H1 (cell line): ENCODE data around the gene RBM47. TPM values are rescaled to one million over a fixed set of nuclear protein-coding genes. Genes with fewer than 3 reads are reported as not detected.

Experiments
- CTCF ChIA-PET: fragments of 300-600 bp; sonication (Branson Sonifier 250); formaldehyde crosslinking; loops from one replicate; lab custom pipeline; 2021; ENCODE audit not compliant: partially characterized antibody; lab: Charles Lee
- POLR2A ChIA-PET: fragments of 300-600 bp; sonication (Branson Sonifier 250); formaldehyde crosslinking; loops from one replicate; lab custom pipeline; 2021; ENCODE audit warnings: inconsistent platforms; ENCODE audit not compliant: partially characterized antibody; lab: Charles Lee
- DNase-seq, 2 experiments: peaks; one replicate each; pipeline versions ENCODE4 v3.0.0 to v3.0.0-alpha.2; 2010 to 2022; ENCODE audit warnings: low spot score in 2 of 2, low read depth in 1 of 2, mixed read lengths in 1 of 2
- FAIRE-seq: peaks from 2 replicates; lab custom pipeline; 2011; peaks lifted over from hg19 to GRCh38; lab: Jason Lieb, UNC
- H2AFZ ChIP-seq: 2 replicates; pipeline ENCODE4 v1.8.1; 2012; ENCODE audit warnings: low read length, inconsistent platforms
- H2AK5ac ChIP-seq: 2 replicates; pipeline ENCODE4 v1.6.1; 2013; ENCODE audit warnings: low read depth, low read length
- H2BK120ac ChIP-seq: replicated peaks from 2 replicates; pipeline ENCODE3; 2013; ENCODE audit warnings: low read depth, low read length, inconsistent platforms
- H2BK12ac ChIP-seq: 2 replicates; pipeline ENCODE4 v1.6.1; 2013; ENCODE audit warnings: low read depth, low read length
- H2BK15ac ChIP-seq: 2 replicates; pipeline ENCODE4 v1.6.1; 2013; ENCODE audit warnings: low read length
- H2BK20ac ChIP-seq: 2 replicates; pipeline ENCODE4 v1.6.1; 2013; ENCODE audit warnings: low read length
- H2BK5ac ChIP-seq: 2 replicates; pipeline ENCODE4 v1.6.1; 2013; ENCODE audit warnings: low read depth, low read length
- H3K14ac ChIP-seq: 2 replicates; pipeline ENCODE4 v1.6.1; 2013; ENCODE audit warnings: inconsistent platforms; ENCODE audit not compliant: insufficient read length
- H3K18ac ChIP-seq: 2 replicates; pipeline ENCODE4 v1.6.1; 2013; ENCODE audit warnings: low read length; ENCODE audit errors: extremely low read depth
- H3K23ac ChIP-seq: 2 replicates; pipeline ENCODE4 v1.6.1; 2013; ENCODE audit warnings: inconsistent platforms; ENCODE audit not compliant: insufficient read length
- H3K23me2 ChIP-seq: 2 replicates; pipeline ENCODE4 v1.6.1; 2013; ENCODE audit warnings: low read depth, low read length
- H3K27ac ChIP-seq: 2 replicates; pipeline ENCODE4 v1.6.1; 2011; ENCODE audit warnings: low read depth, low read length, inconsistent platforms
- H3K27me3 ChIP-seq, 4 experiments: replicated peaks in 1 of 4; 1 replicate in 1 of 4; 2 replicates in 3 of 4; pipeline versions ENCODE4 v1.6.1 to v1.8.1; 2011 to 2013; ENCODE audit warnings: low read length in 3 of 4, mild to moderate bottlenecking in 3 of 4, inconsistent platforms in 2 of 4, mixed read lengths in 2 of 4, moderate library complexity in 1 of 4; ENCODE audit not compliant: control insufficient read depth in 3 of 4, insufficient read depth in 3 of 4; ENCODE audit errors: extremely low read depth in 1 of 4
- H3K36me3 ChIP-seq, 4 experiments: 2 replicates each; pipeline versions ENCODE4 v1.6.1 to v1.8.1; 2011 to 2013; ENCODE audit warnings: mild to moderate bottlenecking in 4 of 4, low read length in 3 of 4, moderate library complexity in 2 of 4, control low read depth in 1 of 4, inconsistent platforms in 1 of 4; ENCODE audit not compliant: insufficient read depth in 4 of 4, control insufficient read depth in 2 of 4
- H3K4ac ChIP-seq: replicated peaks from 2 replicates; pipeline ENCODE3; 2013; ENCODE audit warnings: low read length, low read depth, mixed read lengths, inconsistent platforms; ENCODE audit not compliant: insufficient read length
- H3K4me1 ChIP-seq, 4 experiments: replicated peaks in 1 of 4; 1 replicate in 1 of 4; 2 replicates in 3 of 4; pipeline versions ENCODE4 v1.6.1 to v1.8.1; 2011 to 2013; ENCODE audit warnings: low read length in 3 of 4, inconsistent platforms in 2 of 4, mixed read lengths in 1 of 4; ENCODE audit not compliant: insufficient read depth in 4 of 4, control insufficient read depth in 3 of 4
- H3K4me2 ChIP-seq, 2 experiments: 2 replicates each; pipeline versions ENCODE4 v1.6.1 to v1.8.1; 2011 to 2013; ENCODE audit warnings: low read depth in 2 of 2, low read length in 2 of 2, control low read depth in 1 of 2, inconsistent platforms in 1 of 2, mild to moderate bottlenecking in 1 of 2; ENCODE audit not compliant: insufficient read depth in 1 of 2
- H3K4me3 ChIP-seq, 4 experiments: fragments of 200-600, 300-600 bp in 1 of 4; sonication (generic), shearing (Covaris generic), sonication (Bioruptor Twin) in 1 of 4; 2 replicates each; pipeline versions ENCODE4 v1.5.1 to v1.8.1; 2011 to 2016; ENCODE audit warnings: low read length in 4 of 4, low read depth in 3 of 4, control low read depth in 2 of 4, inconsistent platforms in 2 of 4, mild to moderate bottlenecking in 2 of 4, mixed read lengths in 1 of 4, moderate library complexity in 1 of 4; ENCODE audit not compliant: insufficient read depth in 2 of 4; ENCODE audit errors: extremely low read depth in 1 of 4
- H3K56ac ChIP-seq: replicated peaks from 2 replicates; pipeline ENCODE3; 2013; ENCODE audit warnings: low read depth, mild to moderate bottlenecking, mixed read lengths, low read length, inconsistent platforms; ENCODE audit not compliant: insufficient read length
- H3K79me1 ChIP-seq: 2 replicates; pipeline ENCODE4 v1.6.1; 2013; ENCODE audit warnings: low read depth, low read length, control low read depth
- H3K79me2 ChIP-seq, 2 experiments: 2 replicates each; pipeline versions ENCODE4 v1.6.1 to v1.8.1; 2012 to 2013; ENCODE audit warnings: low read length in 2 of 2, mild to moderate bottlenecking in 2 of 2, inconsistent platforms in 1 of 2; ENCODE audit not compliant: insufficient read depth in 2 of 2, control insufficient read depth in 1 of 2
- H3K9ac ChIP-seq, 4 experiments: replicated peaks in 1 of 4; 1 replicate in 1 of 4; 2 replicates in 3 of 4; pipeline versions ENCODE4 v1.6.1 to v1.8.1; 2011 to 2013; ENCODE audit warnings: low read depth in 3 of 4, low read length in 3 of 4, control low read depth in 2 of 4, mild to moderate bottlenecking in 2 of 4, moderate library complexity in 2 of 4, inconsistent platforms in 1 of 4; ENCODE audit errors: extremely low read depth in 1 of 4
- H3K9me3 ChIP-seq, 2 experiments: 2 replicates each; pipeline versions ENCODE4 v1.6.1 to v1.8.1; 2012 to 2013; ENCODE audit warnings: mild to moderate bottlenecking in 2 of 2, moderate library complexity in 2 of 2, control low read depth in 1 of 2, inconsistent platforms in 1 of 2, low read depth in 1 of 2, low read length in 1 of 2, mixed read lengths in 1 of 2; ENCODE audit not compliant: insufficient read depth in 2 of 2
- H4K20me1 ChIP-seq, 2 experiments: replicated peaks in 1 of 2; 2 replicates each; pipeline versions ENCODE3 to v1.8.1; 2011 to 2013; ENCODE audit warnings: inconsistent platforms in 2 of 2, low read length in 2 of 2, mild to moderate bottlenecking in 1 of 2; ENCODE audit not compliant: insufficient read depth in 2 of 2, control insufficient read depth in 1 of 2
- H4K5ac ChIP-seq: 2 replicates; pipeline ENCODE4 v1.6.1; 2013; ENCODE audit warnings: low read length, low read depth, mixed read lengths, inconsistent platforms; ENCODE audit not compliant: insufficient read length
- H4K8ac ChIP-seq: 2 replicates; pipeline ENCODE4 v1.8.0; 2013; ENCODE audit warnings: mild to moderate bottlenecking, moderate library complexity, low read length, inconsistent platforms; ENCODE audit not compliant: insufficient read depth; ENCODE audit errors: extremely low read depth
- H4K91ac ChIP-seq: replicated peaks from 2 replicates; pipeline ENCODE3; 2013; ENCODE audit warnings: low read length, mixed read lengths, inconsistent platforms; ENCODE audit not compliant: insufficient read length
- BACH1 ChIP-seq: IDR thresholded peaks from 2 replicates; pipeline ENCODE4 v1.6.1; 2012; ENCODE audit warnings: low read length, improper control_type of control experiment
- CREB1 ChIP-seq: IDR thresholded peaks from 2 replicates; pipeline ENCODE4 v1.6.1; 2012; ENCODE audit warnings: inconsistent platforms
- EGR1 ChIP-seq: IDR thresholded peaks from 2 replicates; pipeline ENCODE4 v1.6.1; 2011; ENCODE audit warnings: low read depth, low read length, borderline replicate concordance
- JUN ChIP-seq: IDR thresholded peaks from 2 replicates; pipeline ENCODE4 v1.6.1; 2011; ENCODE audit warnings: low read depth, mild to moderate bottlenecking, improper control_type of control experiment, low read length
- KDM4A ChIP-seq: IDR thresholded peaks from one replicate; pipeline ENCODE4 v1.7.1; 2012; ENCODE audit warnings: low read depth, mild to moderate bottlenecking, moderate library complexity, low read length, inconsistent platforms; ENCODE audit not compliant: severe bottlenecking
- POU5F1 ChIP-seq: IDR thresholded peaks from 2 replicates; pipeline ENCODE4 v1.6.1; 2011; ENCODE audit warnings: low read depth, mild to moderate bottlenecking, low read length, moderate library complexity
- RNF2 ChIP-seq: fragments of 200-900, 300-1000 bp; sonication (generic); IDR thresholded peaks from 2 replicates; pipeline ENCODE4 v1.7.1; 2016; ENCODE audit warnings: borderline replicate concordance, low read depth, mild to moderate bottlenecking, antibody characterized with exemption, low read length; ENCODE audit not compliant: poor library complexity, severe bottlenecking; ENCODE audit errors: missing control alignments
- RXRA ChIP-seq: IDR thresholded peaks from 2 replicates; pipeline ENCODE4 v1.6.1; 2011; ENCODE audit warnings: low read depth, mild to moderate bottlenecking, low read length, moderate library complexity; ENCODE audit not compliant: insufficient read depth
- WGBS, 2 experiments: shearing (Covaris generic) in 1 of 2; methylation state at CpG; one replicate each; pipeline versions ENCODE4 v1.1.6 to v1.1.7; 2013 to 2015; ENCODE audit warnings: low lambda C conversion rate in 2 of 2, mixed read lengths in 2 of 2, inconsistent platforms in 1 of 2, low coverage in 1 of 2, missing lambda C conversion rate in 1 of 2; ENCODE audit not compliant: insufficient replicate concordance in 2 of 2, insufficient coverage in 1 of 2, insufficient read length in 1 of 2; ENCODE audit errors: extremely low coverage in 1 of 2, missing lambda C conversion rate in 1 of 2; 5-methylcytosine and 5-hydroxymethylcytosine counted together
- polyA plus RNA-seq, 7 experiments: library from polyadenylated mRNA; depleted of rRNA in 3 of 7; stranded (reverse) in 5 of 7; unstranded in 2 of 7; fragments of >200 nt in 5 of 7; fragments of 200-250 nt in 2 of 7; gene quantifications; 1 replicate in 5 of 7; 2 replicates in 1 of 7; 4 replicates in 1 of 7; pipeline versions ENCODE4 v1.2.1 to v1.2.3, GENCODE V29; 2011 to 2013; ENCODE audit warnings: missing spikeins in 2 of 7, mixed read lengths in 2 of 7
- total RNA-seq: library from RNA; stranded (reverse); fragmentation: NEBNext Ultra II Directional; extraction: Animal tissue kit (Norgen Biotek cat#: 25700); gene quantifications from 2 replicates; pipeline ENCODE4 v1.2.1, GENCODE V29; 2021

Gene RBM47
- total and polyA plus RNA-seq, 2 of the 8 experiments (the other 6 are each of a cell fraction or from before 2014, with no cell fraction given) = 42.8 to 78.9 TPM

DNA sequence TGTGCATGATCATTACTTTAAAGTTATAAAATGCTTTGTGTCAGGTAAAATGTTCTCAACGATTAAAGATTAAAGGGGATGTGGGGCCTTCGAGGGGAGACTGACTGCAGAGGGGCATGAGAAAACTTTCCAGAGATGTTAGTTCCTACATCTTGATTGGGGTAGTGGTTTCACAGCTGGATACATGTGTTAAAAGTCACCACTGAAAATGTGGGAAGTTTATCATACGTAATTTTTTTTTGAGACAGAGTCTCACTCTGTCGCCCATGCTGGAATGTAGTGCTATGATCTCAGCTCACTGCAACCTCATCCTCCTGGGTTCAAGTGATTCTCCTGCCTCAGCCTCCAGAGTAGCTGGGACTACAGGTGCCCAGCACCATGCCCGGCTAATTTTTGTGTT, 79.5 kb downstream of the RBM47 start:
- Histone ChIP-seq H3K4me3 (no peak overlapping the region), H4K20me1 (peaks cover 0 to 7% of the 10 kb centered on the region in 2 experiments), H2BK15ac (no peak overlapping the region), H4K8ac (no peak overlapping the region), H3K27me3 (no peaks in the 10 kb centered on the region), H3K9me3 (no peaks in the 10 kb centered on the region), H3K18ac (no peak overlapping the region), H3K9ac (no peak overlapping the region), H3K79me2 (peaks cover 0 to 55% of the 10 kb centered on the region in 2 experiments; a peak in 2 of 4 replicates), H2AK5ac (no peak overlapping the region), H3K4ac (no peak overlapping the region), H3K14ac (no peak overlapping the region), H2AFZ (no peak overlapping the region), H3K4me1 (peaks cover 3 to 12% (median 5%) of the 10 kb centered on the region in 4 experiments; a peak in 5 of 7 replicates), H2BK12ac (no peak overlapping the region), H3K56ac (no peak overlapping the region), H3K27ac (no peak overlapping the region), H3K79me1 (peaks cover 13% of the 10 kb centered on the region), H2BK120ac (no peak overlapping the region), H2BK5ac (no peak overlapping the region), H3K36me3 (peaks cover 2 to 12% (median 6%) of the 10 kb centered on the region in 4 experiments; a peak in 7 of 8 replicates), H4K91ac (no peak overlapping the region), H3K4me2 (no peak overlapping the region), H3K23me2 (no peaks in the 10 kb centered on the region), H3K23ac (no peak overlapping the region), H2BK20ac (no peak overlapping the region), H4K5ac (no peak overlapping the region)
- FAIRE-seq (no peak), DNase-seq (no peak)
- ChIA-PET CTCF (interaction anchor here (0.7 to 1.6 kb wide), 9 partner anchors 9 to 318 kb away, joined by 3 to 7 read pairs (median 4); no protein-coding TSS in a partner anchor), POLR2A (no interaction called here)
- TF ChIP-seq CREB1 (no peak), BACH1 (no peak), RXRA (no peak), RNF2 (no peak), KDM4A (no peak), POU5F1 (no peak), JUN (no peak), EGR1 (no peak)
- WGBS, 2 experiments = 94% methylated on average over 5 of the region's 5 CpGs; no CpG with 5 or more reads in 1 of the 2 experiments
